DMS53 treated with DMSO at 0.1 percent for 48 hours (cell line): ENCODE data around the gene STUB1.

Experiments used
- DNase-seq: peaks from one replicate; lab custom pipeline; 2025; ENCODE audit not compliant: unreplicated experiment; lab: John Stamatoyannopoulos, UW

STUB1 gene

DNA sequence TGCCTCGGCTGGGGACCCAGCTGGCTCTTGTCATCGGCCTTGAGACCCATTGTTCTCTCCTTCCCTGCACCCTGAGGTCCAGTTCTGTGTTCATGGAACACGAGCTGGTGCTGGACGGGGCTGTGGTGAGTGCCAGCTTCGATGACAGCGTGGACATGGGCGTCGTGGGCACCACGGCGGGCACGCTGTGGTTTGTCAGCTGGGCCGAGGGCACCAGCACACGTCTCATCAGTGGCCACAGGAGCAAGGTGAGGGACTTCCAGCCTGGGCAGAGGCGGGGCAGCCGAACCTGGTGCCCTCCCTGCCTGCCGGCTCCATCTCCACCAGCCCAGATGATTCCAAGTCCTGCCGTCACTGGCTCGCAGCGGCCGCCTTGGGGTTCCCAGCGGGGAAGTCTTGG is 17.6 kb upstream of the STUB1 start:
- no peak for DNase-seq

DNA sequence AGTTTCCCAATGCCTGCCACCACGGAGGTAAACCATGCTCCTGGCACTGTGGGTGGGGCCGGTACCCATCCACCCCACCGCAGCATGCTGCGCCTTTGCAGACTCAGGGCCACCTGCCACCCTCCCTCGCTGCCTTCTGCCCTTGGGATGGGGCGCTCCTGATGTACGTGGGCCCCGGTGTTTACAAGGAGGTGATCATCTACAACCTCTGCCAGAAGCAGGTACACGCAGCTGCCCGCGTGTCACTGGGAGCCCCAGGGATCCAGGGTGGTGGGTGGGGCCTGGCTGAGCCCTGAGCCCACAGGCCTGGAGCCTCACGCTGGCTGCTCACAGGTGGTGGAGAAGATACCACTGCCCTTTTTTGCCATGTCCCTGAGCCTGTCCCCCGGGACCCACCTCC is 13.6 kb upstream of the STUB1 start:
- DNase-seq: no peak

DNA sequence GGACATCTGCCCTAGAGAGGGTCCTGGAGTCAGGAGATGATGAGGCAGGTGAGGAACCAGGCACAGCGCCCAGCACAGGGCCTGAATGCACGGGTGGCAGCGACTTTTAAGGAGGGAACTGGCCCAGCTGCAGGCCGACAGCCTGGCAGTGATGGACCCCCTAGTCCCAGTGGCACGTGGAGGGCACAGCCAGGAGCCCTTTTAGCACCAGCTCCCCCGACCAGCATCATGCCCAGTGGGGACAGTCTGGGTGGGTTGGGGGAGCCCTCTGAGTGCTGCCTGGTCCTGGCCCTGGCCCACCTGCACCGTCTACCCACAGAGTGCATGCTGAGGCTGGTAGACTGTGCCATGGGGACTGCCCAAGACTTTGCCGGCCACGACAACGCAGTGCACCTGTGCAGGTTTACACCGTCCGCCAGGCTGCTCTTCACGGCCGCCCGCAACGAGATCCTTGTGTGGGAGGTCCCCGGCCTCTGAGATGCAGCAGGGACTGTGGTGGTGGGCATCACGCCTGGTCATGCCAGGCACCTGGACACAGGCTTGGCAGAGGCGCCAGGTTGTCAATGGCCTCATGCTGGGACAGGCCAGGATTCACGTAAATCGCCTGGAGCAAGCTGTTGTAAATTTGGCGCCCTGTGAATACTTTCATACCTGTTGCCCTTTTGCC is 13.0 kb upstream of the STUB1 start:
- no peak for DNase-seq

DNA sequence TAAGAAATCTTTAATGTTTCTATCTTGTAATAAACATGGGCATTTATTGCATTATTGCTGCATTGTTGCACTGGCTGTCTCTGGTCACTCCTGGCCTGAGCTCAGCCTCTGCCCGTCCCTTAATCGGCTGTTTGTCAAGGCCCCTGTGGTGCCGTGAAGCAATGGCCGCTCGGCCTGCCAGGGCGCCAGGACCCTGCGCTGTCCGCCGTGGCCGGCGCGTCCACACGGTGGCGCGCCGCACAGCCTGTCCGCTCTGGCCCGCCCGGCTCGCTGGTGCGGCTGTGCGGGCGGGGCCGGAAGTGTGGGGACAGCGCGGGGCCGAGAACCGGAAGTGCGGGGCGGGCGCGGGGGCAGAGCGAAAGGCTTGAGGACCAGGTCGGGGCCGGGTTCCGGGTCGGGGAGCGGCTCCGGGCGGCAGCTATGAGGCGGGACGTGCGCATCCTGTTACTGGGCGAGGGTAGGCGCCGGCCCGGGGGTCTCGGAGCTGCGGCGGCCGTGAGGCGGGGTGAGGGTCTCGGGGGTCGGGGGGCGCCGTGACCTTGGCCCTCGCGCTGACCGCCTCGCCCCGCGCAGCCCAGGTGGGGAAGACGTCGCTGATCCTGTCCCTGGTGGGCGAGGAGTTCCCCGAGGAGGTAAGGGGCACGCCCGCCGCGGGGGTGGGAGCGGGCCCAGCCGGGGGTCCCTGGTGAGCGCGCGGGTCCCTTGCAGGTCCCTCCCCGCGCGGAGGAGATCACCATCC is 12.3 kb upstream of the STUB1 start, which contains the start of gene RHOT2:
TSS of gene RHOT2 (plus strand) at position 353 of the 739 bp plus-strand sequence. CDS start at position 421, 68 bp downstream.
- DNase-seq: peak; percentile 67

DNA sequence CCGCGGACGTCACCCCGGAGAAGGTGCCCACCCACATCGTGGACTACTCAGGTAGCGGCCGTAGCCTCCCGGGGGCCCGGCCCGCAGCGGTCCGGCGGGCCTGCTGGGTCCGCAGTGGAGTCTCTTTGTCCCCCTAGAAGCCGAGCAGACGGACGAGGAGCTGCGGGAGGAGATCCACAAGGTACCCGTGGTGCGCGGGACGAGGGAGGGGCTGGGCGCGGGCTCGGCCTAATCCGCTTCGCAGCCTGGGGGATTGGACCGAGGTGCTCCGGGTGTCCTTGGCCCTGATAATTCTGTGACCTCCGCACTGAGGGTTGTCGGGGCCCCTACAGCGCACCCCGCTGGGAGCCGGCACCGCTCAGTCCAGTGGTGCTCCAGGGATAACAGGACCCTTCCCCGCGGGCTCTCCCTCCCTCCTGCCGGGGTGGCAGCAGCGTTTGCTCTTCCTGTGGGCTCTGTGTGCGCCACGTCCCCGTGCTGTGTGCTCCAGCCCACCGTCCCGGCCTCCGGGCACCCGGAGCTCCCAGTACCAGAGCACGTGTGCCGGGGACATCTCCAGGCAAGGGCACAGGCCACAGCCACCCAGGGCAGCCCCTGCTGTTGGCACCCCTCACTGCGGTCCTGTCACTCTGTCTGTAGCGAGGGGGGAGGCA is 11.6 kb upstream of the STUB1 start:
- no peak for DNase-seq

DNA sequence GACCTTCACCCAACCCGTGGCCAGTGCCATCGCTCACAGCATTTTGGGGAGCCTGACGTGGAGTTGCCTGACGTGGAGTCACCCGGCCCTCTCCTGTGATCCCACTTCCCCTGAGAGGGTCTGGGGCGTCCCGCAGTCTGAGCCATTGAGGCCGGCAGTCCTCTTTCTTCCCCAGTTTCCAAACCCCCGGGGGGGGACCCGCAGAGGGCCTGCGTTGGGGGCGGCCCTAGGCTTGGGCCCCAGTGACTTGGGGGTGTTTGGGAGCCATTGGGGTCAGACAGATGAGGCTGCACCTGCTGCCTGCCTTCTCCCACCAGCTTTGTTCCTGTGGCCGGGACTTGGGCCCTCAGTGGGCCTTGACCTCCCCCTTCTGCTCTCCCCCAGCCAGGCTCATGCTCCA is 10.5 kb upstream of the STUB1 start:
- no peak for DNase-seq

DNA sequence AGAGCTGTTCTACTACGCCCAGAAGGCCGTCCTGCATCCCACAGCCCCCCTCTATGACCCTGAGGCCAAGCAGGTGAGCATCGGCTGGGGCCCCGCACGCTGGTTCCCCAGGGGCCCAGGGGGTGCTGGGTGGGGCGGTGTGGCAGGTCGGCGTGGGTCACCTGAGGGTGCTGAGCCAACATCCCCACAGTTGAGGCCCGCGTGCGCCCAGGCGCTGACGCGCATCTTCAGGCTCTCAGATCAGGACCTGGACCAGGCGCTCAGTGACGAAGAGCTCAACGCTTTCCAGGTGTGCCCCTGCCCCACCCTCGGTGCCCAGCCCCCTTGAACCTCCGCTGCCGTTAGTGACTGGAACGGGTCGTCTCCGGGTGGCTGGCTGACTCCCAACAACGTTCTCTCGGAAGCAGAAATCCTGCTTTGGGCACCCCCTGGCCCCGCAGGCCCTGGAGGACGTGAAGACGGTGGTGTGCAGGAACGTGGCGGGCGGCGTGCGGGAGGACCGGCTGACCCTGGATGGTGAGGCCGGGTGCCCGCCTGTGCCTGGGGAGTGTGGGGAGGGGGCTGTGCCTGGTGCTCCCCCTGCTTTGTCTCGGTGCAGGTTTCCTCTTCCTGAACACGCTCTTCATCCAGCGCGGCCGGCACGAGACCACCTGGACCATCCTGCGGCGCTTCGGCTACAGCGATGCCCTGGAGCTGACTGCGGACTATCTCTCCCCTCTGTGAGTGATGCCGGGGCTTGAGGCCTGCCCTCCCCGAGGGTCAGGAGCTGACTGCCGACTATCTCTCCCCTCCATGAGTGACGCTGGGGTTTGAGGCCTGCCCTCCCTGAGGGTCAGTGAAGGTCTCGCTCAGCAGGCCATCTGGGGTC is 9.5 kb upstream of the STUB1 start:
- DNase-seq: no peak

DNA sequence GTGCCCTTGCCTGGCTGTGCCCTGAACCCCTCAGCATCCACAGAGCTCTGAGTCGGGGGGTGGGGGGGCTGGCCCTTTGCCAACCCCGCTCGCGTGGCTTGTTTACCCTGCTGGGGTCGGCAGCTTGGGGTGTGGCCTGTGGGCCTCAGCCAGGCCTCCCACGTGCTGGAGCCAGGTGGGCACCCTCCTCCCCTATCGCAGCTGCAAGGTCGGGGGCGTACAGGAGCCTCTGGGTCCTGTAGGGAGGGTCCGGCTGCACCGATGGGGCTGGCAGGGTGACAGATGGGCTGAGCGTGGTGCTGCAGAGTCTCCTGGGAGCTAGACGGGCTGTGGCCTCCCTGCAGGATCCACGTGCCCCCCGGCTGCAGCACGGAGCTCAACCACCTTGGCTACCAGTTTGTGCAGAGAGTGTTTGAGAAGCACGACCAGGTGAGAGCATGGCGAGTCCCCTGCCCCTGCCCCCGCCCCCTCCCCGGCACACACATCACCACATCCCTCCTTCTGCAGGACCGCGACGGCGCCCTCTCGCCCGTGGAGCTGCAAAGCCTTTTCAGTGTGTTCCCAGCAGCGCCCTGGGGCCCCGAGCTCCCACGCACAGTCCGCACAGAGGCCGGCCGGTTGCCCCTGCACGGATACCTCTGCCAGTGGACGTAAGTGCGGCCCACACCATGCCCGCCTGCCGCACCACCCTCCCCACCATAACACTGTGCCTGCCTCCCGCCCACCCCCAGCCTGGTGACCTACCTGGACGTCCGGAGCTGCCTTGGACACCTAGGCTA is 8.7 kb upstream of the STUB1 start:
- no peak for DNase-seq

DNA sequence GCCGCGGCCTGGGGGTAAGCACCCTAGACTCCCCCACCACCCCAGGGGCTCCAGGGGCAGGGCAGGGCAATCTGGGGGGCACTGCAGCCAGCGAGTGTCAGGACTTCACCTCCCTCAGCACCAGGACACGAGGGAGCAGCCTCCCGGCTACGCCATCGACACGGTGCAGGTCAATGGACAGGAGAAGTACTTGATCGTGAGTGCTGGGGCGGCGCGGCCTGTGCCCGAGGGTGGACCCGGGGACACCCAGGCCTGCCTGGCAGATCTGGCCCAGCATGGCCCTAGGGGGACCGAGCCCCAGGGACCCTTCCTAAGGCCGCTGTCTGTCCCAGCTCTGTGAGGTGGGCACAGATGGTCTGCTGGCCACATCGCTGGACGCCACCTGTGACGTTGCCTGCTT is 7.8 kb upstream of the STUB1 start:
- no peak for DNase-seq

DNA sequence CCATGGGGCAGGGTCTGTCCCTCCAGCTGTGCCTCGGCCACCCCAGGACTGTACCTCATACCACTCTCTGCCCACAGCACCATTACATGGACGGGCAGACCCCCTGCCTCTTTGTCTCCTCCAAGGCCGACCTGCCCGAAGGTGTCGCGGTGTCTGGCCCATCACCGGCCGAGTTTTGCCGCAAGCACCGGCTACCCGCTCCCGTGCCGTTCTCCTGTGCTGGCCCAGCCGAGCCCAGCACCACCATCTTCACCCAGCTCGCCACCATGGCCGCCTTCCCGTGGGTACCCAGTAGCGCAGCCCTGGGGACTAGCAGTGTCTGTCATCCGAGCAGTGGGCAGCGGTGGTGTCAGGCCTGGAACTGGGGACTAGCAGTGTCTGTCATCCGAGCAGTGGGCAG is 7.4 kb upstream of the STUB1 start:
- DNase-seq: no peak

DNA sequence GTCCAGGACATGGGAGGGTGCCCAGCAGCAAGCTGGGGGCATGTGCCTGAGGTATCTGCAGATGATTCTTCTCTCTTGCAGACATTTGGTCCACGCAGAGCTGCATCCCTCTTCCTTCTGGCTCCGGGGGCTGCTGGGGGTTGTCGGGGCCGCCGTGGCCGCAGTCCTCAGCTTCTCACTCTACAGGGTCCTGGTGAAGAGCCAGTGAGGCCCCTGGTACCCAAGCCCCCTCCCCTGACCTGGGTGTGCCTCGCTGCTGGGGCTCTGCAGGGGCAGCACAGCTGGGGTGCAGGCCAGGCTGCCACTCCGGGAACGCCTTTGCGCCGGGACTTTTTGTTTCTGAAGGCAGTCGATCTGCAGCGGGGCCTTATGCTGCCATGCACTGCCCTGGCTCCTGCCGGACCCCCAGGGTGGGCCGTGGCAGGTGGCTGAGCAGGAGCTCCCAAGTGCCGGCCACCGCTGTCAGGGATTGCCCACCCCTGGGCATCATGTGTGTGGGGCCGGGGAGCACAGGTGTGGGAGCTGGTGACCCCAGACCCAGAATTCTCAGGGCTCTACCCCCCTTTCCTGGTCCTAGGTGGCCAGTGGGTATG is 6.7 kb upstream of the STUB1 start:
- no peak for DNase-seq

DNA sequence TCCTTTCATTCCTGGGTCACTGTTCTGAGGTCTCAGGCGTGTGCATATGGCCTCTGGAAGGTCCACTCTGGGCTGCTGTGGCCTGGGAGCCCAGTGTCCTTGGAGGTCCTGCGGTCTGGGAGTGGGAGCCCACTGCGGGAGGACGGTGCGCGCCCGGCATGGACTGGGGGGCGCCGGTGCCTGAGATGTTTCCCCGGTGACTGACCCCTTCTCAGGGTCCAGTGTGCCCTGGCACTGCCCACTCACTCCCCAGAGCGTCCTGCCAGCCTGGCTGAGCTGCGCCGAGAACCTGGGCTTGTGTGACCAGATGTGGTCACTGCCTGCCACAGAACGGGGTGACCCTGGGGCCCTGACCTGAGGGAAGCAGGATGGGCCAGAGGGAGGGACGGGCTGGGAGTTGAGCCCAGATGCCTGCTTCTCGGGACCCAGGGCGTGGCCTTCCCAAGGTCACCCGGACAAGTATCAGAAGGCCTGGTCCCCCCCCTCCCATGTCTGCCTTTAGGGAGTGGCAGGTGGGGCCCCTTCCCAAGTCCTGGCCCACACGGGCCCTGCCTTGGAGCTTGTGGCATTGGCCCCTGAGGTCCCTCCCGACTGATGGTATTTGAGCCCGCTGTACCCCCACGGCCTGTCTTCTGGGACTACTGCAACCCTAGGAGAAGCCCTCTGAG is 5.9 kb upstream of the STUB1 start:
- DNase-seq: no peak

DNA sequence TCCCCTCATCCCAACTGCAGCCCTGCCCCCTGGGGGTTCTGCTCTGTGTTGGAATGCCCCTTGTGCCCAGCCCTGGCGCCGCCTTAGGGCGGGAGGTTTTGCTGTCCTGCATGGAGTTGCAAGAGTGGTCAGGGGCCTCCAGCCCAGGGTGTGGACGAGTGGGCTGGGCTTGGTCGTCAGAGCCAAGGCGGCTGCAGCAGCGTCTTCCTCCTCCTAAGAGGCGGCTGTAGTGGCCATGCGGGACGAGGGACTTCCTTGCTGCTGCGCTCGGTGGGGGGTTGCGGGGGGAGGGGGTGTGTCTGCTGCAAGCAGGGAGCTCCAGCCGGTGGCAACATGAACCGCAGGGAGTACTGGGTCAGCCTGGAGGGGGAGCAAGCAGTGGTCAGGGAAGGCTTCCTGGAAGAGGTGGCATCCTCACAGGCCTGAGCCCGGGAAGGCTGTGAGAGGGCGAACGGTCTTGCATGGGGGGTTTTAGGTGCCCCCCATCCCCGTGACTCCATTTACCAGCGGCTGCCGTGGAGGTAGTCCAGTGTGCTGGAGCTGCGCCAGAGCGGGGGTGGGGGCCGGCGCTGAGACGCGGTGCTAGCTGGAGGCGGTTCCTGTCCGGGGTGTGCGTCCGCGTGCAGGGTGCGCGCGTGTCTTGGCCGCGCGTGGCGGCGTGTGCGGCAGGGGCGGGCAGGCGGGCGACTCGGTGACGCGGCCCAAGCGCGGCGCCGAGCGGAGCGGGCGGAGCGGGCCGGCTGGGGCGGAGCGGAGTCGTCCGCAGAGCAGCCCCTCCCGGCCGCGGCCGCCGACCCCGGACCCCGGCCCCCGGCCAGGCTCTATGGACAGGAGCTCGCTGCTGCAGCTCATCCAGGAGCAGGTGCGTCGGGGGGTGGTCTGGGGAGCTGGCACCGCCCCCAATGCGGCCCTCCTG is 5.0 kb upstream of the STUB1 start, which contains the start of gene RHBDL1:
TSS of gene RHBDL1 (plus strand) at position 704 of the 916 bp plus-strand sequence. CDS start at position 824, 120 bp downstream.
- no peak for DNase-seq

DNA sequence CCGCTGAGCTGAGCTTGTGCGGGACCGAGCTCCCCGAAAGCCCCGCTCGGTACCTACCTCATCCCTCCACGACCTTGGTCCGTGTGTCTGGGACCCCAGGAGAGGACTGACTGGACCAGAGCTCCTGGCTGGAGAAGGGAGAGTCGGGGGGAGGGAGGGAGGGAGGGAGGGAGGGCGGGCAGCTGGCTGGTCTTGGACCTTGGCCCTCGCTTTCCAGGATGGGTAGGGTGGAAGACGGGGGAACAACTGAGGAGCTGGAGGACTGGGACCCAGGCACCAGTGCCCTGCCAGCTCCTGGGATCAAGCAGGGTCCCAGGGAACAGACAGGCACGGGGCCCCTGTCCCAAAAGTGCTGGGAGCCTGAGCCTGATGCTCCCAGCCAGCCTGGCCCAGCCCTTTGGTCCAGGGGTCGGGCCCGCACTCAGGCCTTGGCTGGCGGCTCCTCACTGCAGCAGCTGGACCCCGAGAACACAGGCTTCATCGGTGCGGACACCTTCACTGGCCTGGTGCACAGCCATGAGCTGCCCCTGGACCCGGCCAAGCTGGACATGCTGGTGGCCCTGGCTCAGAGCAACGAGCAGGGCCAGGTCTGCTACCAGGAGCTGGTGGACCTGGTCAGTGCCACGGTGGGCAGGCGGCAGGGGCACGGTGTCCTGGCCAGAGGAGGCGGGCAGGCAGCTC is 4.2 kb upstream of the STUB1 start:
- no peak for DNase-seq

DNA sequence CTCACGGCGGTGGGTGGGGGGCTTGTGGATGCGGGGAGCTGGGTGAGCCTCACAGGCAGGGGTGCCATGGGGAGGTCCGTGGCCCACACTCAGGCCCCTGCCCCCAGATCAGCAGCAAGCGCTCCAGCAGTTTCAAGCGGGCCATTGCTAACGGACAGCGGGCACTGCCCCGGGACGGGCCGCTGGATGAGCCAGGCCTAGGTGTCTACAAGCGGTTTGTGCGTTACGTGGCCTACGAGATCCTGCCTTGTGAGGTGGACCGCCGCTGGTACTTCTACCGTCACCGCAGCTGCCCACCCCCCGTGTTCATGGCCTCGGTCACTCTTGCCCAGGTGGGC is 3.7 kb upstream of the STUB1 start:
- no peak for DNase-seq

DNA sequence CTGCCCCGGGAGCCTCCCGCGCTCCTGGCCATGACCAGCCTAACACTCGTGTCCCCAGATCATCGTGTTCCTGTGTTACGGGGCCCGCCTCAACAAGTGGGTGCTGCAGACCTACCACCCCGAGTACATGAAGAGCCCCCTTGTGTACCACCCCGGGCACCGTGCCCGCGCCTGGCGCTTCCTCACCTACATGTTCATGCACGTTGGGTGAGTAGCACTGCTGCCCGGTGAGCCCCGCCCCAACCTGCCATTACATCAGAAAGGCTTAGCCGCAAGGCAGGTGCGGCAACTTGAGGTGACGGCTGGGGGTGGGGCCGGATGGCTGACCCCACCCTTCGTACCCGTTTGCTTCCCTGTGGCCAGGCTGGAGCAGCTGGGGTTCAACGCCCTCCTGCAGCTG is 3.3 kb upstream of the STUB1 start:
- DNase-seq: peak; percentile 46

DNA sequence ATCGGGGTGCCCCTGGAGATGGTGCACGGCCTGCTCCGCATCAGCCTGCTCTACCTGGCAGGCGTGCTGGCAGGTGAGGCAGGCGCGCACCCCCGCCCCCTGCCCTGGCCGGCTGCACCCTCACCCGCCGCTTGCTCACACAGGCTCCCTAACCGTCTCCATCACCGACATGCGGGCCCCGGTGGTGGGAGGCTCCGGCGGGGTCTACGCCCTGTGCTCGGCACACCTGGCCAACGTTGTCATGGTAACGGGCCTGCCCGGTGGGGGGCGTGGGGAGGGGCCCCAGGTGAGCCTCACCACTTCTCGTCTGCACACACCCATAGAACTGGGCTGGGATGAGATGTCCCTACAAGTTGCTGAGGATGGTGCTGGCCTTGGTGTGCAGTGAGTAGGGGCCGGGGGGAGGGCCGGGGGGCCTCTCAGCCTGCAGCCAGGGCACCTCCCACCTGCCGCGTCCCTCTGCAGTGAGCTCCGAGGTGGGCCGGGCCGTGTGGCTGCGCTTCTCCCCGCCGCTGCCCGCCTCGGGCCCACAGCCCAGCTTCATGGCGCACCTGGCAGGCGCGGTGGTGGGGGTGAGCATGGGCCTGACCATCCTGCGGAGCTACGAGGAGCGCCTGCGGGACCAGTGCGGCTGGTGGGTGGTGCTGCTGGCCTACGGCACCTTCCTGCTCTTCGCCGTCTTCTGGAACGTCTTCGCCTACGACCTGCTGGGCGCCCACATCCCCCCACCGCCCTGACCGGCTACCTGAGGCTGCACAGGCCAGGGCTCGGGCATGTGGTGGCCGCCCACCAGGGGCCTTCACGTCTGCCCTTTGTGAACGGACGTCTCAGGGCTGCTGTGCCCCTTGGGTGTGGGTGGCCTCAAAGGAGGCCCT is 2.7 kb upstream of the STUB1 start:
- DNase-seq: no peak
